Chondrocyte (in vitro differentiated cells): Measurements from ENCODE around the gene COQ3. TPM values are rescaled to one million over a fixed set of nuclear protein-coding genes. Genes with fewer than 3 reads are reported as not detected.
A peak's percentile ranks its signal among the peaks of the same experiment; 100 is the strongest.

ENCODE experiments used
- DNase-seq: peaks from one replicate; pipeline ENCODE4 v3.0.0; 2021; ENCODE audit warnings: mixed read lengths, low spot score
- H3K27ac Mint-ChIP-seq: one replicate; pipeline ENCODE4 v1.8.0; 2021; ENCODE audit warnings: mild to moderate bottlenecking, moderate library complexity, mixed read lengths; ENCODE audit not compliant: unreplicated experiment
- H3K27me3 Mint-ChIP-seq: 2 replicates; pipeline ENCODE4 v1.8.0; 2021; ENCODE audit warnings: low read depth, mixed read lengths
- H3K36me3 Mint-ChIP-seq: 2 replicates; pipeline ENCODE4 v1.8.0; 2021; ENCODE audit warnings: low read depth, mixed read lengths
- H3K4me1 Mint-ChIP-seq: 2 replicates; pipeline ENCODE4 v1.8.0; 2021; ENCODE audit warnings: low read depth, mild to moderate bottlenecking, mixed read lengths
- H3K4me3 Mint-ChIP-seq: one replicate; pipeline ENCODE4 v1.8.0; 2021; ENCODE audit warnings: mild to moderate bottlenecking, moderate library complexity, mixed read lengths; ENCODE audit not compliant: unreplicated experiment
- H3K9me3 Mint-ChIP-seq: 2 replicates; pipeline ENCODE4 v1.8.0; 2021; ENCODE audit warnings: low read depth, mixed read lengths
- CTCF ChIP-seq: fragments of 200-600 bp; sonication (generic); IDR thresholded peaks from 2 replicates; pipeline ENCODE4 v1.5.0; 2021; ENCODE audit warnings: antibody characterized with exemption, mild to moderate bottlenecking, moderate library complexity
- total RNA-seq: library from RNA; stranded (reverse); gene quantifications from 3 replicates; pipeline ENCODE4 v1.2.1, GENCODE V29; 2021

Gene COQ3
- total RNA-seq, 1 donor from 2014 or later, result 3.7 TPM

- no peak overlapping the region for H3K27ac Mint-ChIP-seq
Observed at GRCh38 chr6:99422912-99423311, 28.9 kb upstream of the COQ3 start.

GRCh38 chr6:99416892-99417767 lies 23.1 kb upstream of the COQ3 start:
- no peak for TF ChIP-seq CTCF
- H3K9me3 Mint-ChIP-seq, result no peaks in the 10 kb centered on the region
- H3K27ac Mint-ChIP-seq, result no peak overlapping the region
- no peak overlapping the region for H3K4me3 Mint-ChIP-seq
- H3K36me3 Mint-ChIP-seq, result no peaks in the 10 kb centered on the region
- no peak for DNase-seq
- no peaks in the 10 kb centered on the region for H3K27me3 Mint-ChIP-seq
- peaks cover 39% of the 10 kb centered on the region for H3K4me1 Mint-ChIP-seq

More at GRCh38 chr6:99422912-99423311, 28.9 kb upstream of the COQ3 start:
- no peaks in the 10 kb centered on the region for H3K9me3 Mint-ChIP-seq
- H3K4me1 Mint-ChIP-seq, result peaks cover 55% of the 10 kb centered on the region
- DNase-seq, result no peak
- no peaks in the 10 kb centered on the region for H3K27me3 Mint-ChIP-seq
- no peaks in the 10 kb centered on the region for H3K36me3 Mint-ChIP-seq
- no peak overlapping the region for H3K4me3 Mint-ChIP-seq
- TF ChIP-seq CTCF, result no peak

GRCh38 chr6:99416226-99416625 lies 22.2 kb upstream of the COQ3 start:
- H3K9me3 Mint-ChIP-seq, result no peaks in the 10 kb centered on the region
- TF ChIP-seq CTCF, result no peak
- H3K27ac Mint-ChIP-seq, result peak overlapping the region; percentile 14
- peaks cover 37% of the 10 kb centered on the region for H3K4me1 Mint-ChIP-seq
- H3K36me3 Mint-ChIP-seq, result peaks cover 3% of the 10 kb centered on the region
- DNase-seq, result no peak
- H3K4me3 Mint-ChIP-seq, result no peak overlapping the region
- no peaks in the 10 kb centered on the region for H3K27me3 Mint-ChIP-seq

- DNase-seq, result no peak
- Mint-ChIP-seq H3K36me3 (peaks cover 7% of the 10 kb centered on the region), H3K9me3 (no peaks in the 10 kb centered on the region), H3K4me1 (peaks cover 32% of the 10 kb centered on the region), H3K27me3 (no peaks in the 10 kb centered on the region), H3K27ac (no peak overlapping the region), H3K4me3 (no peak overlapping the region)
- no peak for TF ChIP-seq CTCF
Observed at GRCh38 chr6:99415446-99415845, 21.5 kb upstream of the COQ3 start.

GRCh38 chr6:99412065-99412464 lies 18.1 kb upstream of the COQ3 start:
- TF ChIP-seq CTCF, result no peak
- Mint-ChIP-seq H3K4me3 (no peak overlapping the region), H3K27me3 (no peaks in the 10 kb centered on the region), H3K27ac (peak overlapping the region; percentile 66), H3K36me3 (peaks cover 18% of the 10 kb centered on the region), H3K4me1 (peaks cover 22% of the 10 kb centered on the region), H3K9me3 (no peaks in the 10 kb centered on the region)
- DNase-seq, result no peak
